GM06990 (cell line): ENCODE results near the gene FOXR1.
"Not testable (repeated sequence)": the region's sequence is repeated elsewhere in the genome, so short reads cannot be mapped to it uniquely, and the experiment has no call there.

Experiments used
- DNase-seq: peaks from one replicate; pipeline ENCODE4 v3.0.0-alpha.2; 2011; ENCODE audit not compliant: insufficient read length; ENCODE audit errors: extremely low read depth
- H3K27me3 ChIP-seq: replicated peaks from 2 replicates; pipeline ENCODE4 v1.6.0; 2011; ENCODE audit warnings: low read length; ENCODE audit not compliant: control insufficient read depth, insufficient read depth
- H3K36me3 ChIP-seq: 2 replicates; pipeline ENCODE4 v1.5.1; 2011; ENCODE audit warnings: low read length; ENCODE audit not compliant: control insufficient read depth, insufficient read depth
- H3K4me3 ChIP-seq: replicated peaks from 2 replicates; pipeline ENCODE4 v1.5.1; 2011; ENCODE audit warnings: low read depth, mild to moderate bottlenecking, control low read depth, low read length
- TF ChIP-seq, protein P1 (sequence below): IDR thresholded peaks from 2 replicates; pipeline ENCODE4 v1.5.1; 2011; ENCODE audit warnings: low read length, control low read depth, mild to moderate bottlenecking, inconsistent platforms; ENCODE audit not compliant: insufficient read depth, poor library complexity, severe bottlenecking

FOXR1 gene

GRCh38 chr11:118961189-118961588, 10.4 kb upstream of the FOXR1 start:
- TF ChIP-seq, protein P1, sequence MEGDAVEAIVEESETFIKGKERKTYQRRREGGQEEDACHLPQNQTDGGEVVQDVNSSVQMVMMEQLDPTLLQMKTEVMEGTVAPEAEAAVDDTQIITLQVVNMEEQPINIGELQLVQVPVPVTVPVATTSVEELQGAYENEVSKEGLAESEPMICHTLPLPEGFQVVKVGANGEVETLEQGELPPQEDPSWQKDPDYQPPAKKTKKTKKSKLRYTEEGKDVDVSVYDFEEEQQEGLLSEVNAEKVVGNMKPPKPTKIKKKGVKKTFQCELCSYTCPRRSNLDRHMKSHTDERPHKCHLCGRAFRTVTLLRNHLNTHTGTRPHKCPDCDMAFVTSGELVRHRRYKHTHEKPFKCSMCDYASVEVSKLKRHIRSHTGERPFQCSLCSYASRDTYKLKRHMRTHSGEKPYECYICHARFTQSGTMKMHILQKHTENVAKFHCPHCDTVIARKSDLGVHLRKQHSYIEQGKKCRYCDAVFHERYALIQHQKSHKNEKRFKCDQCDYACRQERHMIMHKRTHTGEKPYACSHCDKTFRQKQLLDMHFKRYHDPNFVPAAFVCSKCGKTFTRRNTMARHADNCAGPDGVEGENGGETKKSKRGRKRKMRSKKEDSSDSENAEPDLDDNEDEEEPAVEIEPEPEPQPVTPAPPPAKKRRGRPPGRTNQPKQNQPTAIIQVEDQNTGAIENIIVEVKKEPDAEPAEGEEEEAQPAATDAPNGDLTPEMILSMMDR = no peak
- Histone ChIP-seq H3K27me3 (no peaks in the 10 kb centered on the region; the same call in none of the 2 replicates), H3K4me3 (no peak overlapping the region), H3K36me3 (no peaks in the 10 kb centered on the region)
- DNase-seq = no peak

DNA sequence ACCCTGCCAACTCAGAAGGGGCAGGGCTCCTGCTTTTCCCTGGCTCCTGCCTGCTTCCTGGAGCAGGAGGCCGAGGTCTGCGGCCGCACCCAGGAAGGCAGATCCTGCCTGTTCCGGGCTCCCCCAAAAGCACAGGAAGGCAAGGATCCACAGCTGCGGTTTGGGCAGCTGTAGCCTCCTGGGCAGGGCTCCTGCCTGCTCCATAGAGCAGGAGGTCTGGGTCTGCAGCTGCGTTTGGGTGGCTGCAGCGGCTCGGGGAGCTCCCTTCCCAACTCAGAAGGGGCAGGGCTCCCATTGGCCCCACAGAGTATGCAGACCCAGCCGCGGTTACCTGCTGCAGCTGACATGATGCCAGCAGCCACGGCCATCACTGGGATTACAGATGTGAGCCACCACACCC, 10.0 kb upstream of the FOXR1 start:
- H3K27me3 ChIP-seq = no peaks in the 10 kb centered on the region; the same call in none of the 2 replicates

DNA sequence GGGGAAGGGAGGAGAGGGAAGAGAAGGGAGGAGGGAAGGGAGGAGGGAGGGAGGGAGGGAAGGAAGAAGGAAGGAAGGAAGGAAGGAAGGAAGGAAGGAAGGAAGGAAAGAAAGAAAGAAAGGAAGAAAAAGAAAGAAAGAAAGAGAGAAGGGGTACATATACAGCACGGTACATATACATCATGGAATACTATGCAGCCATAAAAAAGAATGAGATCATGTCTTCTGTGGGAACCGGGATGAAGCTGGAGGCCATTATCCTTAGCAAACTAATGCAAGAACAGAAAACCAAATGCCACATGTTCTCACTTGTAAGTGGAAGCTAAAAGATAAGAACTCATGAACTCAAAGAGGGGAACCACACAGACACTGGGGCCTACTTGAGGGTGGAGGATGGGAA, 2.1 kb upstream of the FOXR1 start:
- not testable (repeated sequence) for H3K36me3 ChIP-seq, H3K4me3 ChIP-seq, H3K27me3 ChIP-seq, DNase-seq

More for the DNA sequence above, 10.0 kb upstream of the FOXR1 start:
- TF ChIP-seq, protein P1 = no peak
- Histone ChIP-seq H3K36me3 (no peaks in the 10 kb centered on the region), H3K4me3 (no peak overlapping the region)
- DNase-seq = no peak

GRCh38 chr11:118973985-118974384, 2.4 kb downstream of the FOXR1 start:
- no peaks in the 10 kb centered on the region; the same call in 1 of the 2 replicates for H3K27me3 ChIP-seq
- TF ChIP-seq, protein P1 = no peak
- no peak for DNase-seq
- H3K36me3 ChIP-seq = no peaks in the 10 kb centered on the region
- H3K4me3 ChIP-seq = no peak overlapping the region

DNA sequence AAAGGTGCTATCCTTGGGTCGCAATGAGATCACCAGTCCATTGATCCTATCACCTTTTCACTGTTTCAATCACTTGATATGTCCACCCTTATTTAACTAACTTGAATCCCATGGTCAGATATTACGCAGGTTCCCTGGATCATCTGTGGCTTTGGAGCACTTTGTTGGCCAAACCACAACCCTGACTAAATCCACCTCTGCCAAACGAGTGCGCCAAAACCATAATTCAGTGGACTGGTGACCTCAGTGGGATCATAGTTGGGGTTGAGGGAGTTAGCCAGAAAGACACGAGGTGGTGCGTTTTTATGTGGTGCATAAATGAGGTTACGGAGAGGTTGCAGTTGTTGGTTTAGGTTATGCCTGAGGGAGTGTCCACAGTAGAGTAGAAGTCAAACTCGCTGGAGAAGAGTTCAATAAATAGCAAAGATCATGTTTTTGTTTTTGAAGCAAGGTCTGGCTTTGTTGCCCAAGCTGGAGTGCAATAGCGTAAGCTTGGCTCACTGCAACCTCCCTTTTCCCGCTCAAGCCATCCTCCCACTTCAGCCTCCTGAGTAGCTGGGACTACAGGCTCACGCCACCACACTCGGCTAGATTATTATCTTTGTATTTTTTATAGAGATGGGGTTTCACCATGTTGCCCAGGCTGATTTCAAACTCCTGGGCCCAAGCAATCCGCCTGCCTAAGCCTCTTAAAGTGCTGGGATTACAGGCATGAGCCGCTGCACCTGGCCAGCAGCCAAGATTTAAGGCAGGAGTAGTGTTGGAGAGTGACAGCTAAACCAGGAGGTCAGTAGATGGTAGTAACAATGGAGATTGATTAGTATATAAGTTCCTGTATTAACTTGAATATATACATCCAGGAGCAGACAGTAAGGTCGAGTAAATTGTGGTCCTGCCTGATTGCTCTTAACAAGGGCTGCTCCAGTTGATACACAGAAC, 4.5 kb downstream of the FOXR1 start:
- no peaks in the 10 kb centered on the region; the same call in none of the 2 replicates for H3K27me3 ChIP-seq
- DNase-seq = no peak
- TF ChIP-seq, protein P1 = no peak

GRCh38 chr11:118979434-118979833, 7.9 kb downstream of the FOXR1 start:
- no peak for DNase-seq
- Histone ChIP-seq H3K36me3 (no peaks in the 10 kb centered on the region), H3K4me3 (no peak overlapping the region), H3K27me3 (no peaks in the 10 kb centered on the region; the same call in none of the 2 replicates)
- TF ChIP-seq, protein P1 = no peak

More for the DNA sequence above, 4.5 kb downstream of the FOXR1 start:
- Histone ChIP-seq H3K4me3 (no peak overlapping the region), H3K36me3 (no peaks in the 10 kb centered on the region)
